GM19193 (cell line): ENCODE results near the gene PIGR.

Experiments
- POLR2A ChIP-seq: IDR thresholded peaks from 4 replicates; pipeline ENCODE4 v1.6.1; 2011; ENCODE audit not compliant: insufficient read depth, insufficient read length; ENCODE audit errors: extremely low read depth

The PIGR gene

DNA sequence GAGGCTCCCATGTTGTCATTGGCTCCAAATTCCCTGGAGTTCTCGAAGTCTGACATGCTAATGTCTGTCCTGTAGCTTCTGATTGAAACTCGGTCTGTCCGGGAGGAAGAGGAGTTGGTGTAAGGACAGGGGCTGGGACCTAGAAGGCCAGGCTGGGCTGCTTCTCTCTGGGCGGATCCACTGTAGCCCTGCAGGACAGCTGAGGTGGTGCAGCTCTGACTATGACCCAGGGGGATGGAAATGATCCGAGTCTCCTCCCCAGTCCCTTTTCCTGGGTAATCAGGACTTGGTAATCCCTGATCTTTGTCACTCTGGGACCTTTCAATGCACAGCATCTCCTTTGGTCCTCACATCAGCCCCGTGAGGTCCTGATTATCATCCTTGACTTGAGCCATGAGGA is 14.6 kb downstream of the PIGR start:
- TF ChIP-seq POLR2A = no peak

DNA sequence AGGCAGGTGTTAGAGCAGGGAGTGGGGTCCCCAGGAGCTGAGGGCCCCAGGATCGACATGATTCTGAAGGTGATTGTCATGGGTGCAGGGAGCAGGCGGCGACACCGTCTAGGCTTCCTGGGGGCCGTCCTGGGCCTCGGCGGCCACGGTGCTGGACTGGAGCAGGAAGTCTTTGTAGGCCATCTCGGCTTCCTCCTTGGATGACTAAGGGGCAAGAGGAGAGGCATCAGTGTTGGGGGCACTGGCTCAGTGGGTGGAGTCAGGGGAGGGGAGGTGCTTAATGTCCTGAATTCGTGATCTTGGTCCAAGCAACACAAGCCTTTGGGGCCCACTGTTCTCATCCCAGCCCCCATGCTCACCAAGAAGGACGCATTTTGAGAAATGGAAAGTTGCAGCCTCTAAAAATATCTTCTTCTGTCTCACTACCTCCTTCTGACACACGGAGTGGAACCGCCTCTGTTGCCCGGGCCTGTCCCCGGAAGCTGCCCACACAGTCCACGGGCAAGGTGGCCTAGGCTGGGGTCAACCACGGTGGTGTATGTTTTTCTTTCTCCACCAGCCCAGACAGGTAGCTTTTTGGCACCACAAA is 16.0 kb downstream of the PIGR start:
- peak; percentile 90 for TF ChIP-seq POLR2A

DNA sequence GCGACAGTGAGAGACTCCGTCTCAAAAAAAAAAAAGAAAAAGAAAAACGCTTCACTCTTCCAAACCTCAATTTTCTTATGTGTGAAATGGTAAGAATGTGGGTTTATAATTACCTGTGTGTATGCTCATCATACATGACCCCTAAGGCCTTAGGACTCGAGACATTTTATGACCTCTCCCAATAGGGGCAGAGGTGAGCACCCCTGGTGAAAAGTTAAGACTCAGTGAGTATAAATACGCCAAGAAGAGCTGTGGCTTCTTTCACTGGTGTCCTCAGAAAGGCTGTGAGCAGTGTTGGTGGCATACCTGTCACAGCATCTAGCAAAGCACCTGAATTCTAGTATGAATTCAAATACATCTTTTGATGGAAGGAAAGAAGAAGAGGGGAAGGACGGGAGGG is 16.7 kb downstream of the PIGR start:
- no peak for TF ChIP-seq POLR2A

GRCh38 chr1:206926286-206926685 is 20.0 kb downstream of the PIGR start:
- TF ChIP-seq POLR2A = no peak

DNA sequence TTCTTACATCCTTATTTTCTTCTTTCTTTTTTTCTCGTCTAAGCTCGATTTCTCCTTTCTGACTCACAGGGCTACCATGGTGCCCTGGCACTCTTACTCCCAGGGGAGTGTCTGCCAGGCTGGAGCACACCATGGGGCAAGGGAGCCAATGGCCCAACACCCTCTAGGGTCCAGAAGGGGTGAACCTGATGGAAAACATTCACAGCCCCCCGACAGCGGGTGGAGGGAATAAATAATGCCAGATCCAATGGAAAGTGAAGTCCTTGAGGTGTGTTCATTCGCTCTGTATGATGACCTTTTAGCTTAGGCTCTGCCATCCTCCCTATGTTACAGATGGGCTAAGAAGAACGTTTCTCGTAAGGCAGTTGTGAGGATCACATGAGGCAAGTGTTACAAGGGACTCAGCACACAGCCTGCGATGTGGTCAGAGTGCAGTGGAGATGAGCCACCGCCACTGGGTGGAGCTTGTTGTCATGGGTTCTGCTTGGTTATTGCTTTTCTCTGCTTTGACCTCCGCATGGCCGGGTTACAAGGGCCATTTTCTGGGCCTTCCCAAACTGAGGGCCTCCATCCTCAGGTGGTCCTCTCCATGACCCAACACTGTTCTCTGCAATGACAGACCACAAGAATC is 21.0 kb downstream of the PIGR start:
- peak; percentile 41 for TF ChIP-seq POLR2A

- TF ChIP-seq POLR2A = no peak
These were observed 21.6 kb downstream of the PIGR start for GRCh38 chr1:206924592-206925105.

- TF ChIP-seq POLR2A = peak; percentile 69
These were observed 23.0 kb downstream of the PIGR start for GRCh38 chr1:206923009-206923960.

GRCh38 chr1:206922524-206922923 is 23.7 kb downstream of the PIGR start:
- TF ChIP-seq POLR2A = no peak

DNA sequence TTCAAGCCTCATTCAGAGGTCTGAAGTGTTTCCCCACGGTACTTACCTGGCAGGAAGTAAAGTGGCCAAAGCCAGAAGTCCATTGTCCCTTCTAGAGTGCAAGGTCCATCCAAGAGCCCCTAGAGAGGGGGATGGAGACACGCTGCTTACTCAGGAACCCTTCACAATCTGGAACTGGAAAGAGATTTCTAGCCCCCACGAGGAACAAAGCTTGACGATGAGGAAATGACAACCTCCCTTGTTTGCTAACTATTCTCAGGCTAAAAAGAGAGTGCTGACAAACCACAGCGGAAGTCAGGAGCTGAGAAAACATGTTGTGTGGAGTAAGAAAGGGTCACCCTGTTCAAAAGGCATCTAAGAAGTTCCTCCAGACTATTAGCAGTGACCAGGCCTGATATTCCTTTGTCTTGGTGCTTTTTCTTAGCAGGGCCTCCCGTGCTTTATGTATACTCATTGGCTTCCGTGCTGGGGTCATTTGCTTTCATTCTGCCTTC is 24.4 kb downstream of the PIGR start, which contains the start of gene FCMR:
TSS of gene FCMR (minus strand) at position 170 of the 494 bp plus-strand sequence. CDS start at position 83, 87 bp downstream.
- peak; percentile 72 for TF ChIP-seq POLR2A

GRCh38 chr1:206918076-206918475 is 28.2 kb downstream of the PIGR start:
- no peak for TF ChIP-seq POLR2A

DNA sequence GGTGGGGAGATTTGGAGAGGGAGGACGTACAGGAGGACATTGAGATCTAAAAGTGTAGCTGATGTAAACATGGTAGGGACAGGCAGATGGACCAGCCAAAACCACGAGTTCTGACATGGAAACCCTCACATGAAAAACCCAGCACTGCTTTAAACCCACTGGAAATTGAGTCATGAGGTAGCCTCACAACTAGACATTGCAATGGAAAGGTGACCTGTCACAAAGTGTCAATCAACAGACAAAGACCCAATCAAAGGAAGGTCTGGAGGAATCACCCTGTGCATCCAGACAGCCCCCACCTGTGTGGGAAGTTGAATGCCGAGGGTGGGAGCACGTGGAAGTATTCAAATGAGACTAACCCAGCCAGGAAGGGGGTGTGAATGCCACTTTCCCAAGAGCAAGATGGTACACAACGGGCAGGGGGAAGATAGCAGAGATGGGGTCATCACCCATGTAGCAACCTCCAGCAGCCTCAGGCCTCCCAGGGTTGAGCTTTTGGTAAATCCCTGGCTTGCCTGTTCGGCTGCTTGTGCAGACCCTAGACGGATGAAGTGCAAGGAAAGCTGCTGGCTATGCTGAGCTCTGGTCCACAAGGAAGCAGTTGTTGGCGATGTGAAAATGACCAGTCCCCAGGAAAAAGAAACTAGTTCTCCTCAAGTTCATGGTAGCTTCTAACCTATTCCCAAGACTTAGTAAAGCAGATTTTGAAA is 30.1 kb downstream of the PIGR start:
- TF ChIP-seq POLR2A = no peak

DNA sequence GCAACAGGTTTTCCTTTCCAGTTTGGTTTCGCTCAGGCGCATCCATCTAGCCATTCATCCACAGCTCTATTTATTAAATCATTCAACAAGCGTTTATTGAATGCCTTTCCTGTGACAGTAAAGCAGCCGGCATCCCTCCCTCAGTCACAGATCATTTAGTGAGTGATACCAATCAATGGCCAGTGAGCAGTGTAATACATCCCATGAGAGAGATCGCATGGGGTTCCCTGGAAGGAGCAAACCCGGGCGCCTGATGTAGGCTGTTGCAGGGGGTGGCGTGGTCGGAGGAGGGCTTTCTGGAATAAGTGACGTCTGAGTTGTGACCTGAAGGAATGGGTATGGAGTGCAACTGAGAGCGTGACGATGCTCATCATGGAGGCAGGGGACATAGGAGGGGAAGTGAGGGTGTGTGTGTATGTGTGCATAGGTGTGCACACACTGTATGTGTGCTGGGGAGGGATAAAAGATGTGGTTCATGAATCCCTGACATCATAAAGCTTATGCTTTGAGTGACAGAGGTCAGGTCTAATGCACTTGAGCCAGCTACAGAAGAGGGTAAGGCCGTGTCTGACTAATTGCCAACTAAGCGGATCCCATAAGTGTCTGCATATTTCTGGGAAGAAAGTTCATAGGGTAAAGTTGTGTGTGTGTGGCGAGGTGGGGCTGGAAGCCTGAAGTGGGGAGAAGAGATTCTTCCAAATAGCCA is 31.1 kb downstream of the PIGR start:
- no peak for TF ChIP-seq POLR2A

DNA sequence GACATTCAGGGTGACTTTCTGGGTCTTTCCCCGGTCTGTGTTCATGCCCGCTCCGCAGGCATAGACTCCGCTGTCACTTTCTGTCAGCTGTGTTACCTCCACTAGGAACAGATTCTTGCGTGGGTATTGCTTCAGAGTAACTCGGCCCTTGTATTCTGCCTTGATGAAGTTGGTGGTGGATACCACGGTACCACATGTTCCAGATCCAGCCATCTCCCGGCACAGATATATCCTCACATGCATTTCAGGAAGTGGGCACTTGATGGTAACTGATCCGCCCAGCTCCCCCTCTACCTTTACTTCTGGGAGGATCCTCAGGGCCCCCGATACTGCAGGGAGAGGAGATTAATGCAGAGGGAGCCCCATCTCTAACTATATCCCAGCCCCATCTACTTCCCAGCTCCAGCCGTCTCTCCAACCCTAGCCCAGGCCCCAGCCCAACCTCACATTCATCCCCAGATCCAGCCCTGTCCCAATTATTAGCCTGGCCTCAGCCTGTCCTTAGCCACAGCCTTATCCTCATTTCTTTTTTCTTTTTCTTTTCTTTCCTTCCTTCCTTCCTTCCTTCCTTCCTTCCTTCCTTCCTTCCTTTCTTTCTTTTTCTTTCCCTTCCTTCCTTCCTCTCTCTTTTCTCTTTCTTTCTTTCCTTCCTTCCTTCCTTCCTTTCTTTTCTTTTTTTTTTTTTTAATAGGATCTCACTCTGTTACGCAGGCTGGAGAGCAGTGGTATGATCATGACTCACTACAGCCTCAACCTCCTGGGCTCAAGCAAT is 32.3 kb downstream of the PIGR start:
- TF ChIP-seq POLR2A = no peak
